A673 (cell line): ENCODE measurements around the gene PGBD5. TPM values are rescaled to one million over a fixed set of nuclear protein-coding genes. Genes with fewer than 3 reads are reported as not detected.

ENCODE experiments used
- BruUV-seq: library from RNA; stranded (reverse); fragments of 400-500 nt; replicated peaks from 2 replicates; lab custom pipeline; 2021; lab: Mats Ljungman, UMichigan
- CTCF ChIA-PET: fragments of 300-600 bp; sonication (Branson Sonifier 250); formaldehyde crosslinking; loops from one replicate; lab custom pipeline; 2022; ENCODE audit warnings: antibody characterized with exemption; lab: Charles Lee
- POLR2A ChIA-PET: fragments of 300-600 bp; sonication (Branson Sonifier 250); formaldehyde crosslinking; loops from one replicate; lab custom pipeline; 2022; ENCODE audit warnings: antibody characterized with exemption; ENCODE audit not compliant: low non-redundant PET; lab: Charles Lee
- DNase-seq: peaks from one replicate; pipeline ENCODE4 v3.0.0-alpha.2; 2015; ENCODE audit warnings: low spot score
- H3K27ac ChIP-seq: fragments of 200-600 bp; sonication (generic); 2 replicates; pipeline ENCODE4 v1.5.1; 2016; ENCODE audit warnings: mixed run types, low read depth, mild to moderate bottlenecking, mixed read lengths, antibody characterized with exemption, low read length; ENCODE audit not compliant: poor library complexity, severe bottlenecking
- H3K27me3 ChIP-seq: fragments of 200-600 bp; sonication (generic); replicated peaks from 2 replicates; pipeline ENCODE4 v1.6.1; 2017; ENCODE audit warnings: mixed run types, low read depth, mild to moderate bottlenecking, mixed read lengths, antibody characterized with exemption, low read length; ENCODE audit not compliant: insufficient read depth, poor library complexity
- H3K36me3 ChIP-seq: fragments of 200-600 bp; sonication (generic); 2 replicates; pipeline ENCODE4 v1.6.1; 2016; ENCODE audit warnings: mixed run types, mild to moderate bottlenecking, mixed read lengths, antibody characterized with exemption, low read length; ENCODE audit not compliant: insufficient read depth, poor library complexity, severe bottlenecking
- H3K4me1 ChIP-seq: fragments of 200-600 bp; sonication (generic); 2 replicates; pipeline ENCODE4 v1.6.1; 2017; ENCODE audit warnings: mixed run types, mild to moderate bottlenecking, mixed read lengths, antibody characterized with exemption, low read length; ENCODE audit not compliant: insufficient read depth, poor library complexity, severe bottlenecking
- H3K4me3 ChIP-seq: fragments of 200-600 bp; sonication (generic); 2 replicates; pipeline ENCODE4 v1.5.1; 2016; ENCODE audit warnings: low read depth, mixed run types, mild to moderate bottlenecking, mixed read lengths, low read length; ENCODE audit not compliant: poor library complexity, severe bottlenecking
- H3K9me3 ChIP-seq: fragments of 200-600 bp; sonication (generic); 2 replicates; pipeline ENCODE4 v1.6.1; 2016; ENCODE audit warnings: mixed run types, low read depth, mild to moderate bottlenecking, mixed read lengths, antibody characterized with exemption, low read length; ENCODE audit not compliant: poor library complexity, severe bottlenecking
- CTCF ChIP-seq: fragments of 300-800, 200-600 bp; sonication (generic); conservative IDR thresholded peaks from 2 replicates; pipeline ENCODE4 v1.5.1; 2017; ENCODE audit warnings: low read depth, mild to moderate bottlenecking, antibody characterized with exemption, low read length, moderate library complexity, mixed read lengths
- EZH2 ChIP-seq: fragments of 200-600 bp; sonication (generic); IDR thresholded peaks from 2 replicates; pipeline ENCODE4 v1.6.1; 2017; ENCODE audit warnings: borderline replicate concordance, low read depth, mild to moderate bottlenecking, mixed read lengths, antibody characterized with exemption, low read length; ENCODE audit not compliant: poor library complexity, severe bottlenecking
- intact Hi-C: fragments of 100-400 bp; cut with micrococcal nuclease; formaldehyde crosslinking; loops from one replicate; pipeline ENCODE4 v1.10.0; 2022; ENCODE audit not compliant: unreplicated experiment
- total RNA-seq: library from RNA; stranded (reverse); gene quantifications from 2 replicates; pipeline ENCODE4 v1.2.3, GENCODE V29; 2021

PGBD5 gene
- total RNA-seq, 1 experiment from 2014 or later = 0.52 TPM

- Histone ChIP-seq H3K27ac (no peak overlapping the region), H3K4me1 (no peaks in the 10 kb centered on the region), H3K27me3 (no peaks in the 10 kb centered on the region), H3K4me3 (no peak overlapping the region), H3K9me3 (no peaks in the 10 kb centered on the region), H3K36me3 (no peaks in the 10 kb centered on the region)
- intact Hi-C loops = no loop called here
- ChIA-PET POLR2A (no interaction called here), CTCF (no interaction called here)
- no peak for DNase-seq
- TF ChIP-seq CTCF (no peak), EZH2 (no peak)
- no TSS peak for BruUV-seq
These were observed 105.3 kb downstream of the PGBD5 start for GRCh38 chr1:230320804-230321203.

- CTCF ChIA-PET = no interaction called here
- no peak for DNase-seq
- TF ChIP-seq CTCF (no peak), EZH2 (no peak)
- no peaks in the 10 kb centered on the region for H3K27me3 ChIP-seq
- BruUV-seq = no TSS peak
- no peaks in the 10 kb centered on the region for H3K36me3 ChIP-seq
- intact Hi-C loops = no loop called here
- no peaks in the 10 kb centered on the region for H3K4me1 ChIP-seq
- no peak overlapping the region for H3K27ac ChIP-seq
- no peaks in the 10 kb centered on the region for H3K9me3 ChIP-seq
- H3K4me3 ChIP-seq = no peak overlapping the region
- POLR2A ChIA-PET = no interaction called here
These were observed 107.0 kb downstream of the PGBD5 start for GRCh38 chr1:230319014-230319747.

GRCh38 chr1:230317823-230318819, 108.0 kb downstream of the PGBD5 start:
- Histone ChIP-seq H3K9me3 (no peaks in the 10 kb centered on the region), H3K36me3 (no peaks in the 10 kb centered on the region), H3K27ac (no peak overlapping the region), H3K4me3 (no peak overlapping the region), H3K27me3 (no peaks in the 10 kb centered on the region), H3K4me1 (no peaks in the 10 kb centered on the region)
- no TSS peak for BruUV-seq
- CTCF ChIA-PET = no interaction called here
- POLR2A ChIA-PET = no interaction called here
- no peak for TF ChIP-seq CTCF
- TF ChIP-seq EZH2 = no peak
- intact Hi-C loops = no loop called here
- no peak for DNase-seq
